OCI-LY1 (cell line): Measurements from ENCODE around the gene ZNF695.

Source experiments
- H2AFZ ChIP-seq: fragments of 200-600 bp; sonication (generic), shearing (Covaris generic); 2 replicates; pipeline ENCODE4 v1.6.0; 2014; ENCODE audit warnings: antibody characterized with exemption, mild to moderate bottlenecking, low read length
- H3F3A ChIP-seq: fragments of 200-600 bp; sonication (generic), shearing (Covaris generic); 2 replicates; pipeline ENCODE4 v1.6.0; 2014; ENCODE audit warnings: mild to moderate bottlenecking, antibody characterized with exemption, low read length, moderate library complexity; ENCODE audit not compliant: insufficient read depth
- H3K27ac ChIP-seq: fragments of 200-600 bp; sonication (generic); 2 replicates; pipeline ENCODE4 v1.5.1; 2014; ENCODE audit warnings: low read length, mixed run types, mild to moderate bottlenecking, low read depth; ENCODE audit not compliant: poor library complexity, severe bottlenecking
- H3K27me3 ChIP-seq: fragments of 200-600 bp; sonication (generic); 2 replicates; pipeline ENCODE4 v1.6.0; 2014; ENCODE audit warnings: antibody characterized with exemption, mild to moderate bottlenecking, low read length, moderate library complexity; ENCODE audit not compliant: insufficient read depth
- H3K36me3 ChIP-seq: fragments of 200-600 bp; sonication (generic); 2 replicates; pipeline ENCODE4 v1.6.1; 2014; ENCODE audit warnings: mild to moderate bottlenecking, antibody characterized with exemption, low read length, moderate library complexity, mixed read lengths; ENCODE audit not compliant: insufficient read depth
- H3K4me1 ChIP-seq: fragments of 200-600 bp; sonication (generic); 2 replicates; pipeline ENCODE4 v1.5.1; 2014; ENCODE audit warnings: mild to moderate bottlenecking, low read length, moderate library complexity; ENCODE audit not compliant: insufficient read depth, severe bottlenecking
- H3K4me2 ChIP-seq: fragments of 200-600 bp; sonication (generic), shearing (Covaris generic); 2 replicates; pipeline ENCODE4 v1.6.1; 2014; ENCODE audit warnings: low read length
- H3K4me3 ChIP-seq: fragments of 200-600 bp; sonication (generic); 2 replicates; pipeline ENCODE4 v1.5.1; 2014; ENCODE audit warnings: low read length, low read depth, mild to moderate bottlenecking, mixed read lengths; ENCODE audit not compliant: poor library complexity, severe bottlenecking
- H3K79me2 ChIP-seq: fragments of 200-600 bp; shearing (Covaris generic); 2 replicates; pipeline ENCODE4 v1.6.1; 2016; ENCODE audit warnings: mixed run types, low read length, mixed read lengths; ENCODE audit not compliant: insufficient read depth
- H3K9ac ChIP-seq: fragments of 200-600 bp; sonication (generic), shearing (Covaris generic); 2 replicates; pipeline ENCODE4 v1.6.1; 2014; ENCODE audit warnings: mild to moderate bottlenecking, low read length, mixed read lengths
- H3K9me2 ChIP-seq: fragments of 200-600 bp; sonication (generic), shearing (Covaris generic); 2 replicates; pipeline ENCODE4 v1.6.1; 2014; ENCODE audit warnings: low read depth, mild to moderate bottlenecking, low read length, mixed read lengths
- H3K9me3 ChIP-seq: fragments of 200-600 bp; shearing (Covaris generic); 2 replicates; pipeline ENCODE4 v1.6.1; 2014; ENCODE audit warnings: low read length, mixed read lengths
- H4K20me1 ChIP-seq: fragments of 200-600 bp; sonication (generic), shearing (Covaris generic); 2 replicates; pipeline ENCODE4 v1.6.0; 2016; ENCODE audit warnings: mild to moderate bottlenecking, low read length; ENCODE audit not compliant: insufficient read depth
- CTCF ChIP-seq: fragments of 200-600 bp; sonication (generic), shearing (Covaris generic); IDR thresholded peaks from 2 replicates; pipeline ENCODE4 v1.5.1; 2017; ENCODE audit warnings: mild to moderate bottlenecking, antibody characterized with exemption, low read length, moderate library complexity, mixed read lengths
- EZH2 ChIP-seq: fragments of 200-600 bp; sonication (generic), shearing (Covaris generic); IDR thresholded peaks from 2 replicates; pipeline ENCODE4 v1.8.0; 2017; ENCODE audit warnings: borderline replicate concordance, mixed run types, mild to moderate bottlenecking, antibody characterized with exemption, low read length, moderate library complexity, mixed read lengths

The ZNF695 gene

GRCh38 chr1:246971969-246972368, 35.9 kb downstream of the ZNF695 start:
- H3K4me3 ChIP-seq, result no peak overlapping the region
- H3K27me3 ChIP-seq, result no peaks in the 10 kb centered on the region
- no peaks in the 10 kb centered on the region for H3K4me1 ChIP-seq
- no peaks in the 10 kb centered on the region for H3K79me2 ChIP-seq
- H3K4me2 ChIP-seq, result no peak overlapping the region
- no peak overlapping the region for H2AFZ ChIP-seq
- peaks cover 2% of the 10 kb centered on the region; the same call in 1 of the 2 replicates for H3K9me3 ChIP-seq
- no peaks in the 10 kb centered on the region for H3K9me2 ChIP-seq
- no peaks in the 10 kb centered on the region for H4K20me1 ChIP-seq
- no peak for TF ChIP-seq CTCF
- no peak for TF ChIP-seq EZH2
- H3F3A ChIP-seq, result no peaks in the 10 kb centered on the region
- no peaks in the 10 kb centered on the region for H3K36me3 ChIP-seq
- no peak overlapping the region for H3K9ac ChIP-seq
- no peak overlapping the region for H3K27ac ChIP-seq

GRCh38 chr1:246971090-246971721, 36.7 kb downstream of the ZNF695 start:
- Histone ChIP-seq H3K9me3 (peaks cover 2% of the 10 kb centered on the region; the same call in 1 of the 2 replicates), H3K79me2 (no peaks in the 10 kb centered on the region)
- TF ChIP-seq EZH2 (no peak), CTCF (peak; percentile 88)

GRCh38 chr1:246969621-246970020, 38.2 kb downstream of the ZNF695 start:
- H3K9ac ChIP-seq, result no peak overlapping the region
- H4K20me1 ChIP-seq, result no peaks in the 10 kb centered on the region
- TF ChIP-seq EZH2, result no peak
- no peak for TF ChIP-seq CTCF
- H3K27ac ChIP-seq, result no peak overlapping the region
- H3K9me2 ChIP-seq, result no peaks in the 10 kb centered on the region
- H3K36me3 ChIP-seq, result no peaks in the 10 kb centered on the region
- H3K79me2 ChIP-seq, result no peaks in the 10 kb centered on the region
- H3K4me1 ChIP-seq, result no peaks in the 10 kb centered on the region
- H3K4me2 ChIP-seq, result no peak overlapping the region
- H3K27me3 ChIP-seq, result no peaks in the 10 kb centered on the region
- no peak overlapping the region for H3K4me3 ChIP-seq
- H3K9me3 ChIP-seq, result peaks cover 2% of the 10 kb centered on the region; the same call in 1 of the 2 replicates
- H2AFZ ChIP-seq, result no peak overlapping the region
- no peaks in the 10 kb centered on the region for H3F3A ChIP-seq

More at GRCh38 chr1:246971090-246971721, 36.7 kb downstream of the ZNF695 start:
- Histone ChIP-seq H3K36me3 (no peaks in the 10 kb centered on the region), H3K9ac (peak overlapping the region; percentile 46; the same call in 1 of the 2 replicates), H3K27me3 (no peaks in the 10 kb centered on the region), H3K4me3 (peak overlapping the region; percentile 58), H3F3A (no peaks in the 10 kb centered on the region), H3K4me2 (peak overlapping the region; percentile 90), H3K4me1 (no peaks in the 10 kb centered on the region), H4K20me1 (no peaks in the 10 kb centered on the region), H3K27ac (no peak overlapping the region), H3K9me2 (no peaks in the 10 kb centered on the region), H2AFZ (no peak overlapping the region)
